HEK293 (cell line): ENCODE results near the gene ZNF223.
A peak's percentile ranks its signal among the peaks of the same experiment; 100 is the strongest.

Experiments used
- GFI1B ChIP-seq: fragments of 450-650 bp; formaldehyde crosslinking; IDR thresholded peaks from 2 replicates; pipeline ENCODE4 v1.5.1; 2016; ENCODE audit warnings: missing biosample characterization, missing genetic modification characterization
- HOXA7 ChIP-seq: sonication (generic); formaldehyde crosslinking; IDR thresholded peaks from 2 replicates; pipeline ENCODE4 v1.8.1; 2022; ENCODE audit warnings: missing genetic modification reagents, borderline replicate concordance
- IKZF3 ChIP-seq: fragments of 450-650 bp; IDR thresholded peaks from 2 replicates; pipeline ENCODE4 v1.5.0; 2018; ENCODE audit warnings: missing biosample characterization, mild to moderate bottlenecking, missing genetic modification characterization, moderate library complexity
- KLF16 ChIP-seq: fragments of 450-650 bp; formaldehyde crosslinking; IDR thresholded peaks from 2 replicates; pipeline ENCODE4 v1.5.1; 2017; ENCODE audit warnings: missing biosample characterization, missing genetic modification characterization
- SP7 ChIP-seq: fragments of 450-650 bp; formaldehyde crosslinking; IDR thresholded peaks from 2 replicates; pipeline ENCODE4 v1.5.1; 2016; ENCODE audit warnings: missing biosample characterization, missing genetic modification characterization
- YY2 ChIP-seq: fragments of 450-650 bp; formaldehyde crosslinking; IDR thresholded peaks from 2 replicates; pipeline ENCODE4 v1.5.1; 2016; ENCODE audit warnings: missing biosample characterization, missing genetic modification characterization
- ZBTB7A ChIP-seq: fragments of 450-650 bp; formaldehyde crosslinking; IDR thresholded peaks from 2 replicates; pipeline ENCODE4 v1.5.1; 2016; ENCODE audit warnings: low read depth, missing biosample characterization, missing genetic modification characterization
- ZNF324 ChIP-seq: fragments of 450-650 bp; formaldehyde crosslinking; IDR thresholded peaks from 2 replicates; pipeline ENCODE4 v1.5.1; 2016; ENCODE audit warnings: missing biosample characterization, missing genetic modification characterization
- ZNF391 ChIP-seq: fragments of 450-650 bp; formaldehyde crosslinking; IDR thresholded peaks from 2 replicates; pipeline ENCODE4 v1.5.1; 2016; ENCODE audit warnings: low read depth, missing biosample characterization, missing genetic modification characterization, borderline replicate concordance
- ZNF394 ChIP-seq: fragments of 450-650 bp; formaldehyde crosslinking; IDR thresholded peaks from 2 replicates; pipeline ENCODE4 v1.5.1; 2016; ENCODE audit warnings: missing biosample characterization, missing genetic modification characterization, mild to moderate bottlenecking, moderate library complexity, borderline replicate concordance
- ZNF555 ChIP-seq: fragments of 450-650 bp; formaldehyde crosslinking; conservative IDR thresholded peaks from 2 replicates; pipeline ENCODE4 v1.5.1; 2017; ENCODE audit warnings: missing biosample characterization, mild to moderate bottlenecking, missing genetic modification characterization, inconsistent platforms
- ZNF558 ChIP-seq: fragments of 450-650 bp; formaldehyde crosslinking; IDR thresholded peaks from 2 replicates; pipeline ENCODE4 v1.5.1; 2016; ENCODE audit warnings: missing biosample characterization, missing genetic modification characterization
- ZNF658 ChIP-seq: fragments of 450-650 bp; formaldehyde crosslinking; IDR thresholded peaks from 2 replicates; pipeline ENCODE4; 2016; ENCODE audit warnings: missing biosample characterization, missing genetic modification characterization
- TF ChIP-seq, protein P1 (sequence below): fragments of 450-650 bp; formaldehyde crosslinking; conservative IDR thresholded peaks from 2 replicates; pipeline ENCODE4 v1.5.1; 2016; ENCODE audit warnings: low read depth, missing biosample characterization, missing genetic modification characterization
- TF ChIP-seq, protein P2 (sequence below): fragments of 450-650 bp; formaldehyde crosslinking; IDR thresholded peaks from 2 replicates; pipeline ENCODE4 v1.5.1; 2016; ENCODE audit warnings: missing biosample characterization, missing genetic modification characterization, low read depth
- TF ChIP-seq, protein P3 (sequence below): fragments of 450-650 bp; formaldehyde crosslinking; IDR thresholded peaks from 2 replicates; pipeline ENCODE4 v1.5.1; 2017; ENCODE audit warnings: missing biosample characterization, missing genetic modification characterization
- TF ChIP-seq, protein P4 (sequence below): fragments of 450-650 bp; formaldehyde crosslinking; IDR thresholded peaks from 2 replicates; pipeline ENCODE4 v1.5.1; 2016; ENCODE audit warnings: missing biosample characterization, missing genetic modification characterization
- TF ChIP-seq, protein P5 (sequence below): fragments of 450-650 bp; formaldehyde crosslinking; IDR thresholded peaks from 2 replicates; pipeline ENCODE4 v1.5.1; 2016; ENCODE audit warnings: missing biosample characterization, missing genetic modification characterization, low read depth
- TF ChIP-seq, protein P6 (sequence below): fragments of 450-650 bp; formaldehyde crosslinking; IDR thresholded peaks from 2 replicates; pipeline ENCODE4 v1.5.1; 2016; ENCODE audit warnings: missing biosample characterization, missing genetic modification characterization
- TF ChIP-seq, protein P7 (sequence below): fragments of 450-650 bp; formaldehyde crosslinking; optimal IDR thresholded peaks from 2 replicates; pipeline ENCODE3; 2016; ENCODE audit warnings: missing biosample characterization, mild to moderate bottlenecking, missing genetic modification characterization
- TF ChIP-seq, protein P8 (sequence below): fragments of 450-650 bp; formaldehyde crosslinking; IDR thresholded peaks from 2 replicates; pipeline ENCODE4 v1.5.1; 2017; ENCODE audit warnings: missing biosample characterization, missing genetic modification characterization

Gene ZNF223

DNA sequence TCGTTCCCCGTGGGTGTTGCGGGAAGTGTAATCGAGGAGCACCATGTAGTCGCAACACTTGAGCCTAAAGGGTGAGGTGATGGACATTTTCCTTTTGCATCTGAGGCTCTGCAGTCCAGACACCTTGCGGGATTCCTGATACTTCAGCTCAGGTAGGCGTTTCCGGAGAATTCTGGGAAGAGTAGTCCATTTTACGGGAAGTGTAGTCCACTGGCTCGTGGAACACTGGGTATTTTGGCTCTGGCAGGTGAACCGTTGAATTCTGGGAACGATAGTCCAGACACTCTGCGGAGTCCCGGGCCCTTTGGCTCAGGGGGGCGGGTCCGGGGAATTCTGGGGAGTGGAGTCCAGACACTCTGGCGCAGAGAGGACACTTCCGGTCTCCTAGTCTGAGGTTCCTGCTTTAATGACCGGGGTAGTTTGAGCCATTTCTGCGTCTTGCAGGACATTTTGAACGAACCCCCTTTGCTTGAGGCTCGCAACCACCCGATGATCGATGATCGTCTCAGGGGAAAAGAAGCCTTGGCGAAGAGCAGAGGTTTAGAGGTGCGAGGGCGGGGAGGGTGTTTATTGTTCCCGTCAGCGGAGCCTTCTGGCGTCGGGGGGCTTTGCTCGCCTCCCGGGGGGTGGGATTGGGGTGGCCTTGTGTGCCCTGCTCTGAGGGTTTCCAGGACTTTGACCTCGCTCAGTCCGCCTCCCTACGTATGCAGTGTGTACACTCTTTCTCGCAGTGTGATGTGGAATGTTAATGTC, at the start of gene ZNF223 (continued):
- TF ChIP-seq, protein P1, sequence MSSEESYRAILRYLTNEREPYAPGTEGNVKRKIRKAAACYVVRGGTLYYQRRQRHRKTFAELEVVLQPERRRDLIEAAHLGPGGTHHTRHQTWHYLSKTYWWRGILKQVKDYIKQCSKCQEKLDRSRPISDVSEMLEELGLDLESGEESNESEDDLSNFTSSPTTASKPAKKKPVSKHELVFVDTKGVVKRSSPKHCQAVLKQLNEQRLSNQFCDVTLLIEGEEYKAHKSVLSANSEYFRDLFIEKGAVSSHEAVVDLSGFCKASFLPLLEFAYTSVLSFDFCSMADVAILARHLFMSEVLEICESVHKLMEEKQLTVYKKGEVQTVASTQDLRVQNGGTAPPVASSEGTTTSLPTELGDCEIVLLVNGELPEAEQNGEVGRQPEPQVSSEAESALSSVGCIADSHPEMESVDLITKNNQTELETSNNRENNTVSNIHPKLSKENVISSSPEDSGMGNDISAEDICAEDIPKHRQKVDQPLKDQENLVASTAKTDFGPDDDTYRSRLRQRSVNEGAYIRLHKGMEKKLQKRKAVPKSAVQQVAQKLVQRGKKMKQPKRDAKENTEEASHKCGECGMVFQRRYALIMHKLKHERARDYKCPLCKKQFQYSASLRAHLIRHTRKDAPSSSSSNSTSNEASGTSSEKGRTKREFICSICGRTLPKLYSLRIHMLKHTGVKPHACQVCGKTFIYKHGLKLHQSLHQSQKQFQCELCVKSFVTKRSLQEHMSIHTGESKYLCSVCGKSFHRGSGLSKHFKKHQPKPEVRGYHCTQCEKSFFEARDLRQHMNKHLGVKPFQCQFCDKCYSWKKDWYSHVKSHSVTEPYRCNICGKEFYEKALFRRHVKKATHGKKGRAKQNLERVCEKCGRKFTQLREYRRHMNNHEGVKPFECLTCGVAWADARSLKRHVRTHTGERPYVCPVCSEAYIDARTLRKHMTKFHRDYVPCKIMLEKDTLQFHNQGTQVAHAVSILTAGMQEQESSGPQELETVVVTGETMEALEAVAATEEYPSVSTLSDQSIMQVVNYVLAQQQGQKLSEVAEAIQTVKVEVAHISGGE, result peak; percentile 99
- TF ChIP-seq, protein P2, sequence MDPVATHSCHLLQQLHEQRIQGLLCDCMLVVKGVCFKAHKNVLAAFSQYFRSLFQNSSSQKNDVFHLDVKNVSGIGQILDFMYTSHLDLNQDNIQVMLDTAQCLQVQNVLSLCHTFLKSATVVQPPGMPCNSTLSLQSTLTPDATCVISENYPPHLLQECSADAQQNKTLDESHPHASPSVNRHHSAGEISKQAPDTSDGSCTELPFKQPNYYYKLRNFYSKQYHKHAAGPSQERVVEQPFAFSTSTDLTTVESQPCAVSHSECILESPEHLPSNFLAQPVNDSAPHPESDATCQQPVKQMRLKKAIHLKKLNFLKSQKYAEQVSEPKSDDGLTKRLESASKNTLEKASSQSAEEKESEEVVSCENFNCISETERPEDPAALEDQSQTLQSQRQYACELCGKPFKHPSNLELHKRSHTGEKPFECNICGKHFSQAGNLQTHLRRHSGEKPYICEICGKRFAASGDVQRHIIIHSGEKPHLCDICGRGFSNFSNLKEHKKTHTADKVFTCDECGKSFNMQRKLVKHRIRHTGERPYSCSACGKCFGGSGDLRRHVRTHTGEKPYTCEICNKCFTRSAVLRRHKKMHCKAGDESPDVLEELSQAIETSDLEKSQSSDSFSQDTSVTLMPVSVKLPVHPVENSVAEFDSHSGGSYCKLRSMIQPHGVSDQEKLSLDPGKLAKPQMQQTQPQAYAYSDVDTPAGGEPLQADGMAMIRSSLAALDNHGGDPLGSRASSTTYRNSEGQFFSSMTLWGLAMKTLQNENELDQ (tag by site-specific recombination), result no peak
- TF ChIP-seq, protein P3, sequence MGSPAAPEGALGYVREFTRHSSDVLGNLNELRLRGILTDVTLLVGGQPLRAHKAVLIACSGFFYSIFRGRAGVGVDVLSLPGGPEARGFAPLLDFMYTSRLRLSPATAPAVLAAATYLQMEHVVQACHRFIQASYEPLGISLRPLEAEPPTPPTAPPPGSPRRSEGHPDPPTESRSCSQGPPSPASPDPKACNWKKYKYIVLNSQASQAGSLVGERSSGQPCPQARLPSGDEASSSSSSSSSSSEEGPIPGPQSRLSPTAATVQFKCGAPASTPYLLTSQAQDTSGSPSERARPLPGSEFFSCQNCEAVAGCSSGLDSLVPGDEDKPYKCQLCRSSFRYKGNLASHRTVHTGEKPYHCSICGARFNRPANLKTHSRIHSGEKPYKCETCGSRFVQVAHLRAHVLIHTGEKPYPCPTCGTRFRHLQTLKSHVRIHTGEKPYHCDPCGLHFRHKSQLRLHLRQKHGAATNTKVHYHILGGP, result no peak
- TF ChIP-seq HOXA7 (CRISPR knock-in tag) (no peak), ZNF558 (tag by site-specific recombination) (peak; percentile 60; the same call in 1 of the 2 replicates), GFI1B (tag by site-specific recombination) (no peak), ZNF324 (tag by site-specific recombination) (peak; percentile 72; the same call in 1 of the 2 replicates), ZNF391 (tag by site-specific recombination) (0 out of 2 replicates have a peak, but pooled peaks have one; percentile 10), KLF16 (tag by site-specific recombination) (peak; percentile 95), YY2 (tag by site-specific recombination) (peak; percentile 64; the same call in 1 of the 2 replicates), ZBTB7A (tag by site-specific recombination) (0 out of 2 replicates have a peak, but pooled peaks have one; percentile 57), ZNF658 (tag by site-specific recombination) (no peak), SP7 (peak; percentile 78), IKZF3 (tag by site-specific recombination) (peak; percentile 100), ZNF555 (tag by site-specific recombination) (no peak), ZNF394 (peak; percentile 63; the same call in 1 of the 2 replicates)
- TF ChIP-seq, protein P4, sequence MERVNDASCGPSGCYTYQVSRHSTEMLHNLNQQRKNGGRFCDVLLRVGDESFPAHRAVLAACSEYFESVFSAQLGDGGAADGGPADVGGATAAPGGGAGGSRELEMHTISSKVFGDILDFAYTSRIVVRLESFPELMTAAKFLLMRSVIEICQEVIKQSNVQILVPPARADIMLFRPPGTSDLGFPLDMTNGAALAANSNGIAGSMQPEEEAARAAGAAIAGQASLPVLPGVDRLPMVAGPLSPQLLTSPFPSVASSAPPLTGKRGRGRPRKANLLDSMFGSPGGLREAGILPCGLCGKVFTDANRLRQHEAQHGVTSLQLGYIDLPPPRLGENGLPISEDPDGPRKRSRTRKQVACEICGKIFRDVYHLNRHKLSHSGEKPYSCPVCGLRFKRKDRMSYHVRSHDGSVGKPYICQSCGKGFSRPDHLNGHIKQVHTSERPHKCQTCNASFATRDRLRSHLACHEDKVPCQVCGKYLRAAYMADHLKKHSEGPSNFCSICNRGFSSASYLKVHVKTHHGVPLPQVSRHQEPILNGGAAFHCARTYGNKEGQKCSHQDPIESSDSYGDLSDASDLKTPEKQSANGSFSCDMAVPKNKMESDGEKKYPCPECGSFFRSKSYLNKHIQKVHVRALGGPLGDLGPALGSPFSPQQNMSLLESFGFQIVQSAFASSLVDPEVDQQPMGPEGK (tag by site-specific recombination), result peak; percentile 91
- TF ChIP-seq, protein P5, sequence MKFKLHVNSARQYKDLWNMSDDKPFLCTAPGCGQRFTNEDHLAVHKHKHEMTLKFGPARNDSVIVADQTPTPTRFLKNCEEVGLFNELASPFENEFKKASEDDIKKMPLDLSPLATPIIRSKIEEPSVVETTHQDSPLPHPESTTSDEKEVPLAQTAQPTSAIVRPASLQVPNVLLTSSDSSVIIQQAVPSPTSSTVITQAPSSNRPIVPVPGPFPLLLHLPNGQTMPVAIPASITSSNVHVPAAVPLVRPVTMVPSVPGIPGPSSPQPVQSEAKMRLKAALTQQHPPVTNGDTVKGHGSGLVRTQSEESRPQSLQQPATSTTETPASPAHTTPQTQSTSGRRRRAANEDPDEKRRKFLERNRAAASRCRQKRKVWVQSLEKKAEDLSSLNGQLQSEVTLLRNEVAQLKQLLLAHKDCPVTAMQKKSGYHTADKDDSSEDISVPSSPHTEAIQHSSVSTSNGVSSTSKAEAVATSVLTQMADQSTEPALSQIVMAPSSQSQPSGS (tag by site-specific recombination), result no peak
- TF ChIP-seq, protein P6, sequence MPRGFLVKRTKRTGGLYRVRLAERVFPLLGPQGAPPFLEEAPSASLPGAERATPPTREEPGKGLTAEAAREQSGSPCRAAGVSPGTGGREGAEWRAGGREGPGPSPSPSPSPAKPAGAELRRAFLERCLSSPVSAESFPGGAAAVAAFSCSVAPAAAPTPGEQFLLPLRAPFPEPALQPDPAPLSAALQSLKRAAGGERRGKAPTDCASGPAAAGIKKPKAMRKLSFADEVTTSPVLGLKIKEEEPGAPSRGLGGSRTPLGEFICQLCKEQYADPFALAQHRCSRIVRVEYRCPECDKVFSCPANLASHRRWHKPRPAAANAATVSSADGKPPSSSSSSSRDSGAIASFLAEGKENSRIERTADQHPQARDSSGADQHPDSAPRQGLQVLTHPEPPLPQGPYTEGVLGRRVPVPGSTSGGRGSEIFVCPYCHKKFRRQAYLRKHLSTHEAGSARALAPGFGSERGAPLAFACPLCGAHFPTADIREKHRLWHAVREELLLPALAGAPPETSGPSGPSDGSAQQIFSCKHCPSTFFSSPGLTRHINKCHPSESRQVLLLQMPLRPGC (tag by site-specific recombination), result peak; percentile 9; the same call in 1 of the 2 replicates
- TF ChIP-seq, protein P7, sequence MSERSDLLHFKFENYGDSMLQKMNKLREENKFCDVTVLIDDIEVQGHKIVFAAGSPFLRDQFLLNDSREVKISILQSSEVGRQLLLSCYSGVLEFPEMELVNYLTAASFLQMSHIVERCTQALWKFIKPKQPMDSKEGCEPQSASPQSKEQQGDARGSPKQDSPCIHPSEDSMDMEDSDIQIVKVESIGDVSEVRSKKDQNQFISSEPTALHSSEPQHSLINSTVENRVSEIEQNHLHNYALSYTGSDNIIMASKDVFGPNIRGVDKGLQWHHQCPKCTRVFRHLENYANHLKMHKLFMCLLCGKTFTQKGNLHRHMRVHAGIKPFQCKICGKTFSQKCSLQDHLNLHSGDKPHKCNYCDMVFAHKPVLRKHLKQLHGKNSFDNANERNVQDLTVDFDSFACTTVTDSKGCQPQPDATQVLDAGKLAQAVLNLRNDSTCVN (tag by site-specific recombination), result peak; percentile 36
- TF ChIP-seq, protein P8, sequence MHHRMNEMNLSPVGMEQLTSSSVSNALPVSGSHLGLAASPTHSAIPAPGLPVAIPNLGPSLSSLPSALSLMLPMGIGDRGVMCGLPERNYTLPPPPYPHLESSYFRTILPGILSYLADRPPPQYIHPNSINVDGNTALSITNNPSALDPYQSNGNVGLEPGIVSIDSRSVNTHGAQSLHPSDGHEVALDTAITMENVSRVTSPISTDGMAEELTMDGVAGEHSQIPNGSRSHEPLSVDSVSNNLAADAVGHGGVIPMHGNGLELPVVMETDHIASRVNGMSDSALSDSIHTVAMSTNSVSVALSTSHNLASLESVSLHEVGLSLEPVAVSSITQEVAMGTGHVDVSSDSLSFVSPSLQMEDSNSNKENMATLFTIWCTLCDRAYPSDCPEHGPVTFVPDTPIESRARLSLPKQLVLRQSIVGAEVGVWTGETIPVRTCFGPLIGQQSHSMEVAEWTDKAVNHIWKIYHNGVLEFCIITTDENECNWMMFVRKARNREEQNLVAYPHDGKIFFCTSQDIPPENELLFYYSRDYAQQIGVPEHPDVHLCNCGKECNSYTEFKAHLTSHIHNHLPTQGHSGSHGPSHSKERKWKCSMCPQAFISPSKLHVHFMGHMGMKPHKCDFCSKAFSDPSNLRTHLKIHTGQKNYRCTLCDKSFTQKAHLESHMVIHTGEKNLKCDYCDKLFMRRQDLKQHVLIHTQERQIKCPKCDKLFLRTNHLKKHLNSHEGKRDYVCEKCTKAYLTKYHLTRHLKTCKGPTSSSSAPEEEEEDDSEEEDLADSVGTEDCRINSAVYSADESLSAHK, result peak; percentile 31; the same call in 1 of the 2 replicates
